HG03354 (cell line): ENCODE results near the gene GALNT2.
A peak's percentile ranks its signal among the peaks of the same experiment; 100 is the strongest.

Experiments used
- ATAC-seq: cut with Tn5 transposase; IDR thresholded peaks from one replicate; pipeline ENCODE4 v1.9.1; 2021; ENCODE audit warnings: mild to moderate bottlenecking; ENCODE audit not compliant: unreplicated experiment, poor library complexity, severe bottlenecking

Gene GALNT2

GRCh38 chr1:230237805-230238204, 170.8 kb downstream of the GALNT2 start:
- no peak for ATAC-seq

- no peak for ATAC-seq
Measured at GRCh38 chr1:230240446-230241086, 173.5 kb downstream of the GALNT2 start.

GRCh38 chr1:230242326-230242725, 175.3 kb downstream of the GALNT2 start:
- no peak for ATAC-seq

GRCh38 chr1:230243146-230243545, 176.1 kb downstream of the GALNT2 start:
- ATAC-seq, result no peak

- no peak for ATAC-seq
Measured at GRCh38 chr1:230243583-230244353, 176.7 kb downstream of the GALNT2 start.

GRCh38 chr1:230246551-230246950, 179.5 kb downstream of the GALNT2 start:
- no peak for ATAC-seq

- ATAC-seq, result no peak
Measured at GRCh38 chr1:230248016-230248888, 181.2 kb downstream of the GALNT2 start.

GRCh38 chr1:230248889-230249270, 181.8 kb downstream of the GALNT2 start:
- ATAC-seq, result no peak

GRCh38 chr1:230249695-230250480, 182.8 kb downstream of the GALNT2 start:
- ATAC-seq, result no peak

GRCh38 chr1:230250666-230251065, 183.6 kb downstream of the GALNT2 start:
- no peak for ATAC-seq

- peak; percentile 74 for ATAC-seq
Measured at GRCh38 chr1:230251644-230252191, 184.7 kb downstream of the GALNT2 start.

- no peak for ATAC-seq
Measured at GRCh38 chr1:230253150-230253549, 186.1 kb downstream of the GALNT2 start.

- ATAC-seq, result no peak
Measured at GRCh38 chr1:230254265-230254664, 187.2 kb downstream of the GALNT2 start.

GRCh38 chr1:230255116-230255515, 188.1 kb downstream of the GALNT2 start:
- no peak for ATAC-seq

GRCh38 chr1:230255991-230256390, 189.0 kb downstream of the GALNT2 start:
- no peak for ATAC-seq

- no peak for ATAC-seq
Measured at GRCh38 chr1:230256896-230257295, 189.9 kb downstream of the GALNT2 start.

- no peak for ATAC-seq
Measured at GRCh38 chr1:230259621-230260020, 192.6 kb downstream of the GALNT2 start.

- ATAC-seq, result no peak
Measured at GRCh38 chr1:230260831-230261230, 193.8 kb downstream of the GALNT2 start.

GRCh38 chr1:230261928-230262650, 195.1 kb downstream of the GALNT2 start:
- ATAC-seq, result no peak
